Endometrium (tissue), 2 donors: Measurements from ENCODE around the gene SPDL1.

Experiments
- FAIRE-seq: peaks from 2 replicates; lab custom pipeline; 2012; peaks lifted over from hg19 to GRCh38; lab: Jason Lieb, UNC
- donor health status: control.
- donor health status: control.

Gene SPDL1

DNA sequence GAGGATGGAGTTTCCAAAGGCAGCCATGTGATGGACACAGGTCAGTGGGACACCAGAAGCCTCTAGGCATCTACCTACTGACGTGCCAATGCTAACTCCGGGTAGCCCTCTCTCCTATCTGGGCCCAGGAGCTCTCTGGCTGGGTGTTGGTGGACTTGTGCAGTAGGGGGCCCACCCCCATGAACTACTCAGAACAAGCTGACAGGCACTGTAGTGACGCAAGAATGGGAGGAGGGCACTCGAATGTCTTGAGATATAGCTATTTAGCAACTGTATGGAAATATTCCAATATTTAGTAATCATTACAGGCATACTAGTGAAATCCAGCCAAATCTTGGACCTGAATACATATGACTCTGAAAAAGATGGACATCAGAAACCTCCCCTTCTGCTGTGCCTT, 47.8 kb downstream of the SPDL1 start:
- no peak for FAIRE-seq

- FAIRE-seq = no peak
These were observed 49.4 kb downstream of the SPDL1 start for GRCh38 chr5:169632946-169633345.

- FAIRE-seq = no peak
These were observed 51.0 kb downstream of the SPDL1 start for GRCh38 chr5:169634606-169635005.

- no peak for FAIRE-seq
These were observed 52.4 kb downstream of the SPDL1 start for GRCh38 chr5:169635936-169636335.

GRCh38 chr5:169636477-169637084, 53.0 kb downstream of the SPDL1 start:
- no peak for FAIRE-seq

- FAIRE-seq = no peak
These were observed 53.5 kb downstream of the SPDL1 start, which contains the start of gene DOCK2 for GRCh38 chr5:169637085-169637548. TSS of gene DOCK2 (plus strand) at chr5:169637275. CDS start at chr5:169637327, 52 bp downstream.

- FAIRE-seq = no peak
These were observed 54.1 kb downstream of the SPDL1 start for GRCh38 chr5:169637549-169638121.

GRCh38 chr5:169641253-169641652, 57.7 kb downstream of the SPDL1 start:
- no peak for FAIRE-seq

- no peak for FAIRE-seq
These were observed 63.3 kb downstream of the SPDL1 start for GRCh38 chr5:169646856-169647255.

DNA sequence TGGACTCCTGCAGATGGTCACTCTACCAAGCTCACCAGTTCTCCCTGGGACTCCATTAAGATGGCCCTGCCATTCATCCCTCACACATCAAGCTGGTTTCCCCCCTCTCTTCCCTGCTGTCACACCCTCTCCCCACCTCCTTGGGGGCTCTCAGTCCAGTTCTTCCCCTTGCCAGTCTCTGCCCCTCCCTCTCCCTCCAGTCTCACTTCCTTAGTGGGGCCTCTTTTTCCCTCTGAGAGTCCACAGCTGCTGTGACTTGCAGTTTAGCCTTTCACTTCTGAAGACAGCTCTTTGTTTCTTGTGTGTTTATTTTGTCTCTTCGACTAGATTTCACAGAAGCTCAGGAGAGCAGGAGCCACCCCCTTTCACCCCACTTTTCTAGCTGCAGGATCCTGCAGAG, 64.0 kb downstream of the SPDL1 start:
- no peak for FAIRE-seq

GRCh38 chr5:169648725-169649310, 65.2 kb downstream of the SPDL1 start:
- no peak for FAIRE-seq

DNA sequence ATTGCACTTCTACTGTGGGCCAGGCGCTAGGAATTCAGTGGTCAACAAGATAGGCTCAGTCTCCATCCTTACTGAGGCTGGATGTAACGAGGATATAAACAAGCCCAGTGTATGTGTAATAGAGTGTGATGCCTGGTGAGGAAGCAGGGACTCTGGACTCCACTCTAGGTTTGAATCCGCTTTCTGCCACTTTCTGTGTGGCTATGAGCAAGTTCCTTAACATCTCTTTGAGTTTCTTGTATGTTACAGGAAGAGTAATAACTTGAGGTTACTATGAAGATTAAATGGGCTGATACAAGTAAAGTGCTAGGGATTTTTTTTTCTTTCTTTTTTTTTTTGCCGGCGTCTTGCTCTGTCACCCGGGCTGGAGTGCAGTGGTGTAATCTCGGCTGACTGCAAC, 65.9 kb downstream of the SPDL1 start:
- FAIRE-seq = no peak

DNA sequence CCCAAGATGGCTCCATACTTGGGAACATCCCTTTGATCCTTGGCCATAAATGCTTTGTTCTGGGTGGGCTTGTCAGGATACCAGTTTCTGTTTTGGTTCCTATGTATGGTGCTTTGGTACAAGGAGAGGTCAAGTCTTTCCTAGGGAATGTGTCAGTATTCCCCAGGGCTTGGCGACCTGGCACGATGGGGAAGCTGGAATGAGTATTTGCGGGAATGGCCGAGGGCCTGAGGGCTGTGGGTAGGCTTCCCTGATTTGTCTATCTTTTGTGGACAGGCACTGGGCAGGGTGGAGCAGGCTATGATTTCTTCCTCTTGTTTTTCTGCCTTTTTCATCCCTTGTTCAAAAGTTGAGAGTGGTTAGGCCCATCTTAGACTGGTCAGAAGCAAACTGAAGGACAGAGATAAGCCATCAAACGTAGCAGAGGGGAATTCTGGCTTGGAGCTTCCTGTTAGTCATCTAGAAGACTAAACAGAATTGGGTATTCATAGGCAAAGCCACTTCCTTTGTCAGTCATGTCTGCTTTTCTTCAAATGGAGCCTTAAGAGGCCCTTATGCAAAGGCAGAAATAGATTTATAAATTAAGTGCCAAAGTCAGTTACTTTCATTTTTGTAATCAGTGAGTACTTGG, 67.2 kb downstream of the SPDL1 start:
- FAIRE-seq = no peak

DNA sequence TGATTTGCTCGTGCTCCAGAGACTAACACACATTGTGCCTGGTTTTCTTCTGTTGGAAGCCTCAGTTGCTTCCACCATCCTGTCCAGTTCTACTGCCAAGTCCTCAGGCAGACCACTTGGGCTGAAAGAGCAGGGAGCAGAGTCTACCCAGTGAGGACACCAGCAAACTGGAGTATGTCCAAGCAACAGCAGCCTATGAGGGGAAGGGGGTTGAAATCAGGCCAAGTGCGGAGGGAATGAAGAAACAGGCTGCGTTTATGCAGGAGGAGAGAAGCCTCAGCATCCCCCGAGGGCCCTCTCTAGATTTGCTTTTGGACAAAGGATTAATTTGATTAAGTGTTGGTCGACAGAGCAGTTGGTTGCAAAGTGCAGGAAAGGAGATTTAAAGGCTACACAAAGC, 68.0 kb downstream of the SPDL1 start:
- FAIRE-seq = no peak

DNA sequence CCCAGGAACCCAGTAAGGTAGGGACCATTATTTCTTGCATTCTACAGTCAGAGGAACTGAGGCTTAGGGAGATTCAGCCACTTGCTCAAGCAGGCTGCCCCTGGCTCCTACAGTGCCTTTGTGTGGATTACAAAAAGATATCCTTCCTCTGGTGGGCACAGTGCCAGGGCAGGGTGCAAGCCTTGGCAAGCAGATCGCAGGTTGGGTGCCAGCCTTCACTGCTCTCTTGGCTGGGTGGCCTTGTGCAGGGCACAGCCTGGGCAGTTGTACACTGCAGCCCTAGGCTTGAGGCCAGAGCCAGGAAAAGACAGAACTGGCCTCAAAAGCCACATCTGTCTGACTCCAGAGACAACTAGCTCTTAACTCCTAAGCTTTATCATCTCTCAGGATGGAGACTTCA, 68.5 kb downstream of the SPDL1 start:
- FAIRE-seq = no peak

- no peak for FAIRE-seq
These were observed 69.5 kb downstream of the SPDL1 start for GRCh38 chr5:169653091-169653490.
